ENCODE measurements around the gene CADM1. TPM values are rescaled to one million over a fixed set of nuclear protein-coding genes. Genes with fewer than 3 reads are reported as not detected.

CADM1 gene
- total and polyA plus RNA-seq, 9 of the 15 experiments (the other 6 are each of a cell fraction or from before 2014, with no cell fraction given) = 0.42 TPM; not detected in 8

GRCh38 chr11:115407496-115407895 lies 96.7 kb downstream of the CADM1 start (continued):
- TF ChIP-seq BACH1 (tag; IDR thresholded peaks at IDR 0.05) (no peak), ARID3B (CRISPR knock-in tag; IDR thresholded peaks at IDR 0.05; ENCODE audit: borderline replicate concordance) (no peak), HES1 (IDR thresholded peaks at IDR 0.05; ENCODE audit: low read depth) (no peak), YBX1 (IDR thresholded peaks at IDR 0.05) (no peak), EZH2 (IDR thresholded peaks at IDR 0.05; ENCODE audit: borderline replicate concordance, low read depth, low read length) (no peak), ATF6 (CRISPR knock-in tag; IDR thresholded peaks at IDR 0.05) (no peak), ZBTB34 (CRISPR knock-in tag; IDR thresholded peaks at IDR 0.05) (no peak), TAL1 (IDR thresholded peaks at IDR 0.05) (no peak), MAZ (CRISPR knock-in tag; conservative IDR thresholded peaks at IDR 0.05 in 1 of 2, IDR thresholded peaks at IDR 0.05 in 1 of 2) (no peak)

All from K562 (cell line).